SKM-1 treated with dmso at 0.1 percent for 144 hours (cell line): ENCODE measurements around the gene EHD4.

Experiments used
- DNase-seq: peaks from one replicate; lab custom pipeline; 2025; ENCODE audit not compliant: unreplicated experiment; lab: John Stamatoyannopoulos, UW

EHD4 gene

GRCh38 chr15:41862515-41863116 is 109.7 kb downstream of the EHD4 start:
- DNase-seq = no peak

GRCh38 chr15:41861736-41862356 is 110.5 kb downstream of the EHD4 start:
- DNase-seq = no peak

GRCh38 chr15:41860049-41860828 is 112.1 kb downstream of the EHD4 start:
- DNase-seq = peak; percentile 35

GRCh38 chr15:41858756-41859155 is 113.6 kb downstream of the EHD4 start:
- DNase-seq = no peak

GRCh38 chr15:41857316-41857715 is 115.0 kb downstream of the EHD4 start:
- no peak for DNase-seq

- DNase-seq = no peak
These were observed 115.6 kb downstream of the EHD4 start for GRCh38 chr15:41856716-41857115.

GRCh38 chr15:41856262-41856661 is 116.1 kb downstream of the EHD4 start:
- DNase-seq = no peak

GRCh38 chr15:41855261-41855961 is 116.9 kb downstream of the EHD4 start:
- DNase-seq = no peak

- no peak for DNase-seq
These were observed 117.9 kb downstream of the EHD4 start for GRCh38 chr15:41854443-41854842.

GRCh38 chr15:41853831-41854230 is 118.5 kb downstream of the EHD4 start:
- no peak for DNase-seq

- DNase-seq = no peak
These were observed 119.4 kb downstream of the EHD4 start for GRCh38 chr15:41852736-41853590.

GRCh38 chr15:41851755-41852370 is 120.5 kb downstream of the EHD4 start:
- no peak for DNase-seq

GRCh38 chr15:41851167-41851523 is 121.2 kb downstream of the EHD4 start:
- DNase-seq = no peak

- DNase-seq = no peak
These were observed 121.7 kb downstream of the EHD4 start for GRCh38 chr15:41850482-41851166.

- no peak for DNase-seq
These were observed 122.5 kb downstream of the EHD4 start for GRCh38 chr15:41849861-41850260.

- DNase-seq = no peak
These were observed 123.2 kb downstream of the EHD4 start for GRCh38 chr15:41849204-41849603.

GRCh38 chr15:41848631-41849030 is 123.7 kb downstream of the EHD4 start:
- DNase-seq = no peak

- no peak for DNase-seq
These were observed 124.4 kb downstream of the EHD4 start for GRCh38 chr15:41847981-41848380.

GRCh38 chr15:41847206-41847605 is 125.2 kb downstream of the EHD4 start:
- DNase-seq = no peak
